Measurements from ENCODE around the gene TAPBP.
"Not testable (repeated sequence)": the region's sequence is repeated elsewhere in the genome, so short reads cannot be mapped to it uniquely, and the experiment has no call there.

The TAPBP gene

DNA sequence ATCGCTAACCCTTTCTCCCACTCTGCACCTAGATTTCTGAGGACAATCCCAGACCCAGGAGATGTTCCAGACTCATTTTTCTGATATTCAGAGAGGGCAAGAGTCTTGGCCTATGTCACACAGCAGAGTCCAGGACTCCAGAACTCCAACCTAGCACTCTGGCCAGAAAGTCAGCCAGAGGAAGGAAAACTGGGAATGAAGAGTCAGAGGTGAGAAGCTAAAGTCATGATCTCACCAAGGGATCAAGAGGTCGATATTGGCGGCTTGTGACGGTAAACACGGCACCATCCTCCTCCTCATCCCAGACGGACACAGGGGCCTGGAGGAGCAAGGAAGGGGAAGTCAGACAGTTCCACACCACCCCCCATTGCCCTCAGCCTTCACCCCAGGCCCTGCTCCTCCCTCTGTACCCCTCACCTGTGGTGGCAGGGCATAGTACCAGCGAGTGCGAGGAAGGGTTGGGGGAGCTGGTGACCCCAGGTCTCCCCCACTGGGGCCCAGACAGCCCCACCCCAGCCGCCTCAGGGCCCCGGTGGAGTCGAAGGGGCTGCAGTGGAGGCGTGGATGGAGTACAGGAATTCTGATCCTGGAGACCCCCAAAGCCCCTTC lies 17.0 kb downstream of the TAPBP start:
- no peak for DNase-seq (ENCODE audit: low read depth in 2 of 2)

DNA sequence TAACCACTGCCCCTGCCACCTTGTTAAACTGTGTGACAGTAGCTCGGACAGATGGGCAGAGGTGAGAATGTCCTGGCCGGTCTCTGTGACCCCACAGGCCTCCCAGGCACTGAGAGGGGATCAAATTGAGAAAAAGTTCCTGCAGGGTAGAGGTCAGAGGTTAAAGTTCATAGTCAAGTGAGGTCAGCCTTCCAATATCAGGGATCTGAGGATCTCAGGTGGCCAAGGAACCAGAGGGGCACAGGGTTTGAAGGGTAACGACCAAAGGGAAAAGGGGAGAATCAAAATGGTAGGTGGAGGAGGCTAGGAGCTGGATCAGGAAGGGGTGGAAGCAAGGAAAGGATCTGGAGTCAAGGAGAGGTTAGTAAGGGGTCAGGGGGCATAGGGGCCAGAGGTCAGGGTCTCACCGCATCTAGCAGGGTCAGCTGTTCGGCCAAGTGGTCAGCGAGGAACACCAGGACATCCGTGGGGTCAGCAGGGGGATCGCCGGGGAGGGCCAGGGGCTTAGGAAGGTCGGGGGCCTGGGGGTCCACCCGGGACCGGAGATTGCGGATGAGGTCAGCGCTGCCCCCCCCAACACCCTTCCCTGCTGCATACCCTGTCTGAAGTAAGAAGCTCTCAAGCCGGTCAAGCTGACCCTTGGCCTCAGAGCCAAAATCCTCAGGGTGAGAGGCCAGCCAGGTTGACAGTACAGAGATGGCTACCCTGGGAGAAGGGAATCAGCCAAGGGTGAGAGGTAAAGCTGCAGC lies 18.1 kb downstream of the TAPBP start:
- no peak for DNase-seq (ENCODE audit: low read depth in 2 of 2)

DNA sequence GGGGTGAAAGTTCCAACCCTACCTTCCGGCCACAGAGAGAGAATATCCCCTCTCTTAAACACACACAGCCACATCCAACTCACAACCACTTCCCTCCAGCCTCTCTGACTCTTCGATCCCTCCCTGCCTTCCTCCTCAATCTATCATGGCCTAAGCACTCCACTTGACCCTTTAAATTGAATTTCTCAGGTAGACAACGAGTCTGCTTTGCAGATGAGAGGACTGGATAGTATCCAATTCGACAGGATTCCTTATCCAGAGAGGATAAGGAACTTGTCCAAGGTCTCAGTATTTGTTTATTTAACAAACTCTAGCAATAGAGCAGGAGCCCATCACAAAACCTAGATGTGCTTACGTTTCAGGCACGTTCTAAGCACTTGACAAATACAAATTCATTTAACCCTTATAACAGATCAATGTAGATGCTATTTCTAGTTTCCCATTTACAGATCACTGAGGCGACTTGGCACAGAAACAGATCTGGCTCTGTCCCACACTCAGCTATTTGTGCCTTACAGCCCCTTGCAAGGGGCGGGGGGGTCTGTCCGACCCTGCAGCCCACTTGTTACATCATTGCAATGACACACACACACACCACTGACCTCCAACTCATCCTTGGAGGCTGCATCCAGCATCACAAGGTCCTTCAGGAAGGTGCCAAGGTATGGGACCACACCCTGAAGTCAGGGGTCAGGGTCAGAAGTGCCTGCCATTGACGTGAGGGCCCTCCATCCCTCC lies 19.6 kb downstream of the TAPBP start:
- DNase-seq (ENCODE audit: low read depth in 2 of 2), result no peak

DNA sequence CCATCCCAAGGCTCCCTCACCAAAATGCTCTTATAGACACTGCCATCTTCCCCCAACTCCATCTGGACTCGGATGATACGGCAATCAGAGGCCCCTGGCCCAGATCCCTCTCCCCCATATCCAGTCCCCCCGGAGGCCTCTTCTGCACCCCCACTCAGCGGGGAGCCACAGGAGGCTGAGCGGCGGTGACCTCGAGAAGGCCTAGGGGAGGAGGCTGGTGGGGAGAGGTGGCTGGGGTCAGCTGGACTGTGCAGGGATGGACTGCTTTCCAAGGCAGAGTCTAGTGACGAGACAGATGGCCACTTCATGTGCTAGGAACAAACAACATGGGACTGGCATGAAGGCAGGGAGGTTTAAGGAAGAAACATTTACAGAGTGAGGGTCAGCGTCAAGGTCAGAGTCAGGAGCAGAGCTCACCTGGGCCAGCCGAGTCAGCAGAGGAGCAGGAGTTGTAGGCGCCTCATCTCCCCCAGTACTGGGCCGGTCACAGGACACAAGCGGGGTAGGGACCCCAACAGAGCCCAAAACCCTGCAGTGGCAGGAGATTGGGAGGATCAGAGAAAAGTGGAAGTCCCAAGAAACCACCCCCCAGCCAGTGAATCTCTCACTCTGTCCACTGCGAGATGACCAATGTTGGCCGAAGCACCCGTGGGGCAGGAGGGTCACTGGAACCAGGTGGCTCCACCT lies 20.7 kb downstream of the TAPBP start:
- no peak for DNase-seq (ENCODE audit: low read depth in 2 of 2)

- no peak for DNase-seq (ENCODE audit: low read depth in 2 of 2)
Observed at GRCh38 chr6:33290459-33290858, 23.4 kb downstream of the TAPBP start.

GRCh38 chr6:33289784-33290315 lies 24.0 kb downstream of the TAPBP start:
- no peak for DNase-seq (ENCODE audit: low read depth in 2 of 2)

GRCh38 chr6:33288921-33289783 lies 24.7 kb downstream of the TAPBP start, which contains the start of the genes PFDN6 and WDR46:
Gene PFDN6 (plus strand): TSS chr6:33289601. CDS start chr6:33289857, 256 bp downstream.
Gene WDR46 (minus strand): TSS chr6:33289239. CDS start chr6:33289170, 69 bp downstream.
- DNase-seq (ENCODE audit: low read depth in 2 of 2), result peak; percentile 62 to 72

DNA sequence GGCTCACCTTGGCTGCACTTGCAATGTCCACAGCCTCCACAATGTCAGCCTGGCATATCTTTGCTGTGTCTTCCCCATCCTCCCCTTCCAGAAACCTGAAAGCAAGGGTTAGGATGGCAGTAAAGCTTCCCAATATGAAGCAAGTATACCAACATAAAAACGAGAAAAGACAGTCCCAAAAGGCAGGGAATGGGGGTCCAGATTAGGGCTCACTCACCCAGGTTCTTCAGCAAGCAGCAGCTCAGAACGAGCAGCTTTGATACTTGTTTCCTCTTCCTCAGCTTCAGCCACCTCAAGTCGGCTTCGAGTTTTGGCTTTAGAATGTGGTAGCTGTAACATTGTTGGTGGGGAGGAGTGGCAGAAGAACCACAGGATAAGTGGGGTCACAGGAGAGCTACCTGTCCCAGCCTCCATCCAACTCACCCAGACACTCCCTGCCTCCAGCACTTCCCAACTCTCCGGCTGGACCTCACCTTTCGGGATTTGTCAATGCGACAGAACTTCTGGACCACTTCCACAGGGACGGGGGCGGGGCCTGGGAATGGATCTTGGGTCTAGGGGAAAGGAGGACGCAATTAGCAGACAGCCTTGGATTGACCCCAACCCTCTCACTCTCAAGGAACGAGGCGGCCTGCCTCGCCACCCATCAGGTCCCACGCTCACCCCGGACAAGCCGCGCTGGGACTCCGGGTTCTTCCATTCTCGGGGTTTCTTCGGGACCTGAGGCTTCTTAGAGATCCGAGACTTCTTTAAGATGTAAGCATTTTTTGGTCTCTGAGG lies 25.5 kb downstream of the TAPBP start:
- DNase-seq (ENCODE audit: low read depth in 2 of 2), result no peak

- no peak for DNase-seq (ENCODE audit: low read depth in 2 of 2)
Observed at GRCh38 chr6:33286946-33287914, 26.6 kb downstream of the TAPBP start.

GRCh38 chr6:33285214-33285613 lies 28.7 kb downstream of the TAPBP start:
- DNase-seq (ENCODE audit: low read depth in 2 of 2), result not testable (repeated sequence)

GRCh38 chr6:33280539-33280938 lies 33.3 kb downstream of the TAPBP start:
- no peak for DNase-seq (ENCODE audit: low read depth in 2 of 2)

DNA sequence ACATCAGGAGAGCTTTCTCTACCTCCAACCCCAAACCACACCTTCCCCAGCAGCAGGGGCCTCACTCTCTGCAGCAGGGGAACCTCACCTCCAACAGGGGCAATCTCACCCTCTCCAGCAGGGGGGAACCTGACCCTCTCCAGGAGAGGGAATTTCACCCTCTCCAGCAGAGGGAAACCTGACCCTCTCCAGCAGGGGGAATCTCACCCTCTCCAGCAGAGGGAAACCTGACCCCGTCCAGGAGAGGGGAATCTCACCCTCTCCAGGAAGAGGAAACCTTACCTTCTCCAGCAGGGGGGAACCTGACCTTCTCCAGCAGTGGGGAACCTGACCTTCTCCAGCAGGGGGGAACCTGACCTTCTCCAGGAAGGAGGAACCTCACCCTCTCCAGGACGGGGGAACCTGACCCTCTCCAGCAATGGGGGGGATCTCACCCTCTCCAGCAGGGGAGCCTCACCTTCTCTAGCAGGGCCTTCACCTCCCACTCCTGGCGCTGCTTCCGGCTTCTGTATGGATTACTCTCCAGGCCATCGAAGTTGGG lies 33.8 kb downstream of the TAPBP start:
- no peak for DNase-seq (ENCODE audit: low read depth in 2 of 2)

- no peak for DNase-seq (ENCODE audit: low read depth in 2 of 2)
Observed at GRCh38 chr6:33279257-33279695, 34.6 kb downstream of the TAPBP start.

GRCh38 chr6:33278810-33279209 lies 35.1 kb downstream of the TAPBP start:
- DNase-seq (ENCODE audit: low read depth in 2 of 2), result no peak

DNA sequence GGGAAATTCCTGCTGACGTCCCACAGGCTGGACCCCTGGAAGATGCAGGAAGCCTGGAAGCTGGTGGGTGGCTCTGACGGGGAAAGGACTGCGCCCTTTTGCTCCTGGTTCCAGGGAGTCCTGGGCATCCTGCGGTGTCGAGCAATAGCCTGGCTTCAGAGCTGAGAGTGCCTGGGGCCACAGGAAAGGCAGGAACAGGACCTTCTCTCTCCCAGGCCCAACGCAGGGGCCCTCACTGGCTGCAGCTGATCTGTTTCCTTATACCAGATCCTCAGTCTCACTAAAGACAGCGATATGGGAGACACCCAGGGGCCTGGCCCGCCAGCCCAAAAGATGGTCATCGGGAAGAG lies 35.5 kb downstream of the TAPBP start:
- DNase-seq (ENCODE audit: low read depth in 2 of 2), result no peak

DNA sequence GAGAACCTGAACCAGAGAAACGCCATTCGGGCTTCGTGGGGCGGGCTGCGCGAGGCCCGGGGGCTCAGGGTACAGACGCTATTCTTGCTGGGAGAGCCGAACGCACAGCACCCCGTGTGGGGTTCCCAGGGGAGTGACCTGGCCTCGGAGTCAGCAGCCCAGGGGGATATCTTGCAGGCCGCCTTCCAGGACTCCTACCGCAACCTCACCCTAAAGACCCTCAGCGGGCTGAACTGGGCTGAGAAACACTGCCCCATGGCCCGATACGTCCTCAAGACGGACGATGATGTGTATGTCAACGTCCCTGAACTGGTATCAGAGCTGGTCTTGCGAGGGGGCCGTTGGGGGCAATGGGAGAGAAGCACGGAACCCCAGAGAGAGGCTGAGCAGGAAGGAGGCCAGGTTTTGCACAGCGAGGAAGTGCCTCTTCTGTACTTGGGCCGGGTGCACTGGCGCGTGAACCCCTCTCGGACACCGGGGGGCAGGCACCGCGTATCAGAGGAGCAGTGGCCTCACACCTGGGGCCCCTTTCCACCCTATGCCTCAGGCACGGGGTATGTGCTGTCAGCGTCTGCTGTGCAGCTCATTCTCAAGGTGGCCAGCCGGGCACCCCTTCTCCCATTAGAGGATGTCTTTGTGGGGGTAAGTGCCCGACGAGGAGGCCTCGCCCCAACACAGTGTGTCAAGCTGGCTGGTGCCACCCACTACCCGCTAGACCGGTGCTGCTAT lies 36.1 kb downstream of the TAPBP start:
- no peak for DNase-seq (ENCODE audit: low read depth in 2 of 2)

GRCh38 chr6:33276864-33277662 lies 36.8 kb downstream of the TAPBP start, which contains the start of gene B3GALT4:
Gene B3GALT4 (plus strand): TSS chr6:33277123. CDS start chr6:33277420, 297 bp downstream.
- DNase-seq (ENCODE audit: low read depth in 2 of 2), result peak in 1 of 2 experiments; percentile 78

Data from stimulated activated CD4-positive, alpha-beta T cell treated with anti-CD3 and anti-CD28 coated beads, Interleukin-12 subunit alpha, Interleukin-12 subunit beta, amount 100 ng/mL, for 24 hours (primary cell).